Endothelial cell (in vitro differentiated cells): Measurements from ENCODE around the gene KCNG2. TPM values are rescaled to one million over a fixed set of nuclear protein-coding genes. Genes with fewer than 3 reads are reported as not detected.

Experiments used
- DNase-seq: peaks from one replicate; pipeline ENCODE4 v3.0.0; 2021; ENCODE audit warnings: low spot score
- H3K27ac Mint-ChIP-seq: one replicate; pipeline ENCODE4 v1.8.0; 2021; ENCODE audit warnings: mixed read lengths, inconsistent platforms; ENCODE audit not compliant: unreplicated experiment
- H3K27me3 Mint-ChIP-seq: one replicate; pipeline ENCODE4 v1.8.0; 2021; ENCODE audit warnings: mild to moderate bottlenecking, moderate library complexity, mixed read lengths, inconsistent platforms; ENCODE audit not compliant: unreplicated experiment
- H3K36me3 Mint-ChIP-seq: one replicate; pipeline ENCODE4 v1.8.0; 2021; ENCODE audit warnings: mild to moderate bottlenecking, low read depth, mixed read lengths, inconsistent platforms; ENCODE audit not compliant: unreplicated experiment
- H3K4me1 Mint-ChIP-seq: one replicate; pipeline ENCODE4 v1.8.0; 2021; ENCODE audit warnings: mild to moderate bottlenecking, mixed read lengths, inconsistent platforms; ENCODE audit not compliant: unreplicated experiment
- H3K4me3 Mint-ChIP-seq: one replicate; pipeline ENCODE4 v1.8.0; 2021; ENCODE audit warnings: mild to moderate bottlenecking, mixed read lengths, inconsistent platforms; ENCODE audit not compliant: unreplicated experiment
- H3K9me3 Mint-ChIP-seq: one replicate; pipeline ENCODE4 v1.8.0; 2021; ENCODE audit warnings: mixed read lengths, inconsistent platforms; ENCODE audit not compliant: unreplicated experiment
- total RNA-seq: library from RNA; stranded (reverse); fragmentation: NEBNext Ultra II Directional; extraction: Animal tissue kit (Norgen Biotek cat#: 25700); gene quantifications from one replicate; pipeline ENCODE4 v1.2.1, GENCODE V29; 2021; ENCODE audit not compliant: unreplicated experiment
- TF ChIP-seq, protein P1 (sequence below): fragments of 200-600 bp; sonication (generic); IDR thresholded peaks from one replicate; pipeline ENCODE4 v1.5.0; 2021; ENCODE audit warnings: antibody characterized with exemption; ENCODE audit not compliant: unreplicated experiment

The KCNG2 gene
- total RNA-seq, 1 donor from 2014 or later, result 0.56 TPM

- H3K9me3 Mint-ChIP-seq, result peaks cover 39% of the 10 kb centered on the region
- H3K4me3 Mint-ChIP-seq, result no peak overlapping the region
- no peaks in the 10 kb centered on the region for H3K4me1 Mint-ChIP-seq
- no peak overlapping the region for H3K27ac Mint-ChIP-seq
- peaks cover 21% of the 10 kb centered on the region for H3K27me3 Mint-ChIP-seq
- DNase-seq, result no peak
- TF ChIP-seq, protein P1, sequence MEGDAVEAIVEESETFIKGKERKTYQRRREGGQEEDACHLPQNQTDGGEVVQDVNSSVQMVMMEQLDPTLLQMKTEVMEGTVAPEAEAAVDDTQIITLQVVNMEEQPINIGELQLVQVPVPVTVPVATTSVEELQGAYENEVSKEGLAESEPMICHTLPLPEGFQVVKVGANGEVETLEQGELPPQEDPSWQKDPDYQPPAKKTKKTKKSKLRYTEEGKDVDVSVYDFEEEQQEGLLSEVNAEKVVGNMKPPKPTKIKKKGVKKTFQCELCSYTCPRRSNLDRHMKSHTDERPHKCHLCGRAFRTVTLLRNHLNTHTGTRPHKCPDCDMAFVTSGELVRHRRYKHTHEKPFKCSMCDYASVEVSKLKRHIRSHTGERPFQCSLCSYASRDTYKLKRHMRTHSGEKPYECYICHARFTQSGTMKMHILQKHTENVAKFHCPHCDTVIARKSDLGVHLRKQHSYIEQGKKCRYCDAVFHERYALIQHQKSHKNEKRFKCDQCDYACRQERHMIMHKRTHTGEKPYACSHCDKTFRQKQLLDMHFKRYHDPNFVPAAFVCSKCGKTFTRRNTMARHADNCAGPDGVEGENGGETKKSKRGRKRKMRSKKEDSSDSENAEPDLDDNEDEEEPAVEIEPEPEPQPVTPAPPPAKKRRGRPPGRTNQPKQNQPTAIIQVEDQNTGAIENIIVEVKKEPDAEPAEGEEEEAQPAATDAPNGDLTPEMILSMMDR, result no peak
- peaks cover 38% of the 10 kb centered on the region for H3K36me3 Mint-ChIP-seq
Measured at GRCh38 chr18:79898952-79899608, 101.3 kb downstream of the KCNG2 start.

- Mint-ChIP-seq H3K27me3 (peaks cover 18% of the 10 kb centered on the region), H3K27ac (peak overlapping the region; percentile 13), H3K4me1 (no peaks in the 10 kb centered on the region), H3K36me3 (peaks cover 38% of the 10 kb centered on the region), H3K4me3 (peak overlapping the region; percentile 69), H3K9me3 (peaks cover 38% of the 10 kb centered on the region)
- DNase-seq, result no peak
- TF ChIP-seq, protein P1, result no peak
Measured at GRCh38 chr18:79899609-79900445, 102.1 kb downstream of the KCNG2 start.

DNA sequence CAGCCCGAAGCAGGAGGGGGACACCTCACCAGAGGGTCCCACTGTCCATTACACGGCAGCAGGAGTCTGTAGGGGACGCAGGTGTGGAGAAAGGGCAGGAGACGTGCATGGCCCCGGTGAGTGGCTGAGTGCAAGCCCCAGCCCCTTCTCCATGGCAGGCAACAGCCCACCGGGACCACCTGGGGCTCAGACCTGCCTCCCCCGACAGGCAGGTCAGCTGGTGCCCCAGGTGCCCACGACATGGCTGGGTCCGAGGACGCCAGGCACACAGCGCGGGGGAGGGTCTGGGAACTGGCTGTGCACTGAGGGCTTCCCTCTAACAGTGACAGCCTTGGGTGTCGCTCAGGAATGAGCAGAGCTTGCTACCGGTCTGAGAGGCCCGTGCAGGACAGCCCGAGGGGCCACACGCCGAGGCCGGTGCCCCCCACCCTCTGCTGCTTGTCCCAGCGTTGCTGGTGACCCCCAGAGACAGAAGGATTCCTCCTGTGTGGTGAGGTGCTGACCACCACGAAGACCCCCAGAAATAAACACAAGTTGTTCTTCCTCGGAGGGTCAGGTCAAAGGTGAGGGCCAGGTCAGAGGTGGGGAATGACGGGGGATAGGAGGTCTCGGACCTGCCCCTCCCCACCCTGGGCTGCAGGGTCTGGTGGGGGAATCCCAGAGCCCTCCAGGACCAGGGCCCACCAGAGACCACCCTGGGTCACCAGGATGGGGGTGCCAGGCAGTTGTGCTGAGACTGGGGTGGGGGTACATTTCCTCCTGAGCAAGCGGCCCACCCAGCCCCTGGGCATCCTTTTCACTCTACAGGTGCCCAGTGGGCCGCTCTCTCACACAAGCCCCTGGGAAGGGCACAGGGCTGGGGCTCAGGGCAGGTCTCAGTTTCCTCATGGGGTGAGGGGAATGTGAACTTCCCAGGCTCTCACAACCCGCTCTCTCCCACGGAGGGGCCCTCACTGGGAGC lies 103.2 kb downstream of the KCNG2 start:
- peaks cover 29% of the 10 kb centered on the region for H3K9me3 Mint-ChIP-seq
- H3K36me3 Mint-ChIP-seq, result peaks cover 42% of the 10 kb centered on the region

GRCh38 chr18:79901665-79902064 lies 103.9 kb downstream of the KCNG2 start:
- Mint-ChIP-seq H3K4me1 (no peaks in the 10 kb centered on the region), H3K4me3 (peak overlapping the region; percentile 75), H3K27ac (peak overlapping the region; percentile 81), H3K9me3 (peaks cover 24% of the 10 kb centered on the region), H3K36me3 (peaks cover 46% of the 10 kb centered on the region), H3K27me3 (peaks cover 18% of the 10 kb centered on the region)
- TF ChIP-seq, protein P1, result no peak
- DNase-seq, result no peak

More for the DNA sequence above, 103.2 kb downstream of the KCNG2 start:
- H3K4me3 Mint-ChIP-seq, result peak overlapping the region; percentile 69
- DNase-seq, result no peak
- no peaks in the 10 kb centered on the region for H3K4me1 Mint-ChIP-seq
- peaks cover 18% of the 10 kb centered on the region for H3K27me3 Mint-ChIP-seq
- H3K27ac Mint-ChIP-seq, result peak overlapping the region; percentile 13
- TF ChIP-seq, protein P1, result no peak
